HFF-Myc (cell line): ENCODE data around the gene TMEM222.

Experiments used
- DNase-seq: peaks from one replicate; pipeline ENCODE4 v3.0.0-alpha.2; 2011; ENCODE audit warnings: low read depth; ENCODE audit errors: extremely low read depth
- H3K4me3 ChIP-seq: replicated peaks from 2 replicates; pipeline ENCODE4 v1.5.1; 2011; ENCODE audit warnings: low read depth, mild to moderate bottlenecking, control low read depth, low read length
- CTCF ChIP-seq: IDR thresholded peaks from 2 replicates; pipeline ENCODE4 v1.5.1; 2012; ENCODE audit warnings: mild to moderate bottlenecking, low read depth, low read length, control low read depth; ENCODE audit errors: missing control alignments

TMEM222 gene

GRCh38 chr1:27367160-27367650 lies 45.2 kb downstream of the TMEM222 start:
- H3K4me3 ChIP-seq: peak overlapping the region; percentile 53

GRCh38 chr1:27368869-27369582 lies 47.1 kb downstream of the TMEM222 start:
- no peak overlapping the region for H3K4me3 ChIP-seq
- peak; percentile 17 for TF ChIP-seq CTCF
- no peak for DNase-seq

More at GRCh38 chr1:27367160-27367650, 45.2 kb downstream of the TMEM222 start:
- DNase-seq: no peak
- no peak for TF ChIP-seq CTCF

GRCh38 chr1:27372022-27372807 lies 50.3 kb downstream of the TMEM222 start:
- no peak overlapping the region for H3K4me3 ChIP-seq
- no peak for DNase-seq
- no peak for TF ChIP-seq CTCF

GRCh38 chr1:27372808-27373690 lies 51.1 kb downstream of the TMEM222 start:
- TF ChIP-seq CTCF: peak; percentile 42
- no peak for DNase-seq
- H3K4me3 ChIP-seq: no peak overlapping the region

GRCh38 chr1:27374362-27375086 lies 52.6 kb downstream of the TMEM222 start, which contains the start of gene FCN3:
FCN3 (minus strand) TSS chr1:27374824; CDS start chr1:27374818, 6 bp downstream.
- H3K4me3 ChIP-seq: no peak within 1 kb of the TSS
- no peak for DNase-seq
- no peak for TF ChIP-seq CTCF
